Measurements from ENCODE around the gene GALNS.
A peak's percentile ranks its signal among the peaks of the same experiment; 100 is the strongest.

GALNS gene

GRCh38 chr16:88780142-88781062 lies 76.3 kb downstream of the GALNS start:
- Histone ChIP-seq H3K23ac (ENCODE audit: low read length in 2 of 2) (peak overlapping the region in 1 of 2 experiments; percentile 1), H2BK15ac (ENCODE audit: low read depth, poor library complexity, severe bottlenecking) (no peak overlapping the region), H3K36me3 (ENCODE audit: control insufficient read depth in 1 of 2, insufficient read depth in 2 of 2, low read depth in 1 of 2, low read length in 2 of 2) (peaks cover 0 to 8% of the 10 kb centered on the region in 2 experiments), H2AK5ac (ENCODE audit: low read length, severe bottlenecking) (peak overlapping the region; percentile 33), H3K27me3 (ENCODE audit: control insufficient read depth in 1 of 2, insufficient read depth in 1 of 2, low read length in 2 of 2) (no peaks in the 10 kb centered on the region), H2BK120ac (ENCODE audit: low read depth, low read length) (no peak overlapping the region), H3K4me3 (ENCODE audit: insufficient read depth in 1 of 2, low read depth in 1 of 2, low read length in 2 of 2) (peak overlapping the region in 1 of 2 experiments; percentile 55), H3K79me1 (replicated peaks; ENCODE audit: low read length, poor library complexity, severe bottlenecking) (peaks cover 4% of the 10 kb centered on the region), H3K4ac (ENCODE audit: low read depth in 1 of 2, low read length in 2 of 2) (peak overlapping the region; percentile 22 to 49), H3K18ac (ENCODE audit: low read depth in 1 of 2, low read length in 2 of 2) (peak overlapping the region; percentile 6 to 75), H3K14ac (ENCODE audit: low read length in 2 of 2) (peak overlapping the region in 1 of 2 experiments; percentile 80), H3K27ac (ENCODE audit: low read length, poor library complexity, severe bottlenecking) (no peak overlapping the region), H3K4me2 (ENCODE audit: low read length, poor library complexity, severe bottlenecking) (no peak overlapping the region), H3K4me1 (ENCODE audit: control insufficient read depth, insufficient read depth, low read depth, low read length) (peaks cover 78% of the 10 kb centered on the region), H3K9me3 (ENCODE audit: control insufficient read depth, low read length) (no peaks in the 10 kb centered on the region), H4K8ac (ENCODE audit: low read length) (peak overlapping the region; percentile 62), H2BK5ac (ENCODE audit: low read depth, low read length, poor library complexity, severe bottlenecking) (no peak overlapping the region), H2AFZ (ENCODE audit: low read depth, low read length) (no peak overlapping the region), H3K9ac (ENCODE audit: low read length) (peak overlapping the region; percentile 35), H2BK12ac (ENCODE audit: low read length in 2 of 2) (peak overlapping the region in 1 of 2 experiments; percentile 70), H4K91ac (ENCODE audit: low read length) (peak overlapping the region; percentile 89)
- no peak for DNase-seq
- WGBS, result 65% methylated on average over 7 of the region's 13 CpGs

GRCh38 chr16:88779406-88780141 lies 77.2 kb downstream of the GALNS start:
- H3K27ac ChIP-seq (ENCODE audit: low read length, poor library complexity, severe bottlenecking), result no peak overlapping the region
- no peak overlapping the region for H2BK5ac ChIP-seq (ENCODE audit: low read depth, low read length, poor library complexity, severe bottlenecking)
- WGBS, result 72% methylated on average over 33 of the region's 34 CpGs
- H3K4me1 ChIP-seq (ENCODE audit: control insufficient read depth, insufficient read depth, low read depth, low read length), result peaks cover 83% of the 10 kb centered on the region
- peaks cover 0 to 8% of the 10 kb centered on the region in 2 experiments for H3K36me3 ChIP-seq (ENCODE audit: control insufficient read depth in 1 of 2, insufficient read depth in 2 of 2, low read depth in 1 of 2, low read length in 2 of 2)
- no peak overlapping the region for H3K14ac ChIP-seq (ENCODE audit: low read length in 2 of 2)
- no peak overlapping the region for H3K4me2 ChIP-seq (ENCODE audit: low read length, poor library complexity, severe bottlenecking)
- H2BK12ac ChIP-seq (ENCODE audit: low read length in 2 of 2), result peak overlapping the region; percentile 44 to 76
- H4K91ac ChIP-seq (ENCODE audit: low read length), result peak overlapping the region; percentile 89
- H3K23ac ChIP-seq (ENCODE audit: low read length in 2 of 2), result peak overlapping the region in 1 of 2 experiments; percentile 1
- H3K9me3 ChIP-seq (ENCODE audit: control insufficient read depth, low read length), result no peaks in the 10 kb centered on the region
- H3K4me3 ChIP-seq (ENCODE audit: insufficient read depth in 1 of 2, low read depth in 1 of 2, low read length in 2 of 2), result peak overlapping the region in 1 of 2 experiments; percentile 55
- H3K27me3 ChIP-seq (ENCODE audit: control insufficient read depth in 1 of 2, insufficient read depth in 1 of 2, low read length in 2 of 2), result no peaks in the 10 kb centered on the region
- H2BK15ac ChIP-seq (ENCODE audit: low read depth, poor library complexity, severe bottlenecking), result peak overlapping the region; percentile 65
- no peak overlapping the region for H2AFZ ChIP-seq (ENCODE audit: low read depth, low read length)
- H4K8ac ChIP-seq (ENCODE audit: low read length), result peak overlapping the region; percentile 62
- H2BK120ac ChIP-seq (ENCODE audit: low read depth, low read length), result peak overlapping the region; percentile 58
- H3K4ac ChIP-seq (ENCODE audit: low read depth in 1 of 2, low read length in 2 of 2), result peak overlapping the region; percentile 52 to 56
- H2AK5ac ChIP-seq (ENCODE audit: low read length, severe bottlenecking), result peak overlapping the region; percentile 33
- H3K79me1 ChIP-seq (replicated peaks; ENCODE audit: low read length, poor library complexity, severe bottlenecking), result peaks cover 8% of the 10 kb centered on the region
- peak overlapping the region; percentile 35 for H3K9ac ChIP-seq (ENCODE audit: low read length)
- DNase-seq, result no peak
- peak overlapping the region; percentile 55 to 75 for H3K18ac ChIP-seq (ENCODE audit: low read depth in 1 of 2, low read length in 2 of 2)

GRCh38 chr16:88778541-88779065 lies 78.1 kb downstream of the GALNS start:
- Histone ChIP-seq H2AK5ac (ENCODE audit: low read length, severe bottlenecking) (peak overlapping the region; percentile 12), H4K91ac (ENCODE audit: low read length) (no peak overlapping the region), H2BK15ac (ENCODE audit: low read depth, poor library complexity, severe bottlenecking) (no peak overlapping the region), H3K18ac (ENCODE audit: low read depth in 1 of 2, low read length in 2 of 2) (no peak overlapping the region), H2BK5ac (ENCODE audit: low read depth, low read length, poor library complexity, severe bottlenecking) (no peak overlapping the region), H3K4me2 (ENCODE audit: low read length, poor library complexity, severe bottlenecking) (no peak overlapping the region), H2AFZ (ENCODE audit: low read depth, low read length) (no peak overlapping the region), H2BK120ac (ENCODE audit: low read depth, low read length) (no peak overlapping the region), H3K9me3 (ENCODE audit: control insufficient read depth, low read length) (no peaks in the 10 kb centered on the region), H3K36me3 (ENCODE audit: control insufficient read depth in 1 of 2, insufficient read depth in 2 of 2, low read depth in 1 of 2, low read length in 2 of 2) (peaks cover 0 to 11% of the 10 kb centered on the region in 2 experiments), H3K23ac (ENCODE audit: low read length in 2 of 2) (no peak overlapping the region), H3K27me3 (ENCODE audit: control insufficient read depth in 1 of 2, insufficient read depth in 1 of 2, low read length in 2 of 2) (no peaks in the 10 kb centered on the region), H4K8ac (ENCODE audit: low read length) (no peak overlapping the region), H3K4ac (ENCODE audit: low read depth in 1 of 2, low read length in 2 of 2) (no peak overlapping the region), H3K14ac (ENCODE audit: low read length in 2 of 2) (no peak overlapping the region), H3K4me3 (ENCODE audit: insufficient read depth in 1 of 2, low read depth in 1 of 2, low read length in 2 of 2) (no peak overlapping the region), H3K4me1 (ENCODE audit: control insufficient read depth, insufficient read depth, low read depth, low read length) (peaks cover 87% of the 10 kb centered on the region), H2BK12ac (ENCODE audit: low read length in 2 of 2) (peak overlapping the region in 1 of 2 experiments; percentile 68), H3K79me1 (replicated peaks; ENCODE audit: low read length, poor library complexity, severe bottlenecking) (peaks cover 13% of the 10 kb centered on the region), H3K9ac (ENCODE audit: low read length) (no peak overlapping the region), H3K27ac (ENCODE audit: low read length, poor library complexity, severe bottlenecking) (no peak overlapping the region)
- 92% methylated on average over 30 of the region's 30 CpGs for WGBS
- no peak for DNase-seq

DNA sequence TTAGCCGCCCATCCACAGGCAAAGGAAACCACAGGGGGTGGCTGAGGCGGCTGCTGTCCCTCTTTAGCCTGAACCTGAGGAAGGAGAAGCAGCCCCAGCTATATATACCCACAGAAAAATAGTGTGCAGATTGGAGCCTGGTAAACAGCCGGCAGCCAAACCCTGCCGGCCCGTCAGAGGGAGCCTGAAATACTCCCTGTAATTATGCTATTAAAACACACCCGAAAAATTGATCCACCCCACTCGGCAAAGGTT lies 78.5 kb downstream of the GALNS start:
- H2BK12ac ChIP-seq (ENCODE audit: low read length in 2 of 2), result no peak overlapping the region
- 88% methylated on average over 7 of the region's 7 CpGs for WGBS
- H4K8ac ChIP-seq (ENCODE audit: low read length), result no peak overlapping the region
- H3K79me1 ChIP-seq (replicated peaks; ENCODE audit: low read length, poor library complexity, severe bottlenecking), result peaks cover 13% of the 10 kb centered on the region
- no peak overlapping the region for H3K4ac ChIP-seq (ENCODE audit: low read depth in 1 of 2, low read length in 2 of 2)
- peaks cover 0 to 11% of the 10 kb centered on the region in 2 experiments for H3K36me3 ChIP-seq (ENCODE audit: control insufficient read depth in 1 of 2, insufficient read depth in 2 of 2, low read depth in 1 of 2, low read length in 2 of 2)
- no peak overlapping the region for H3K4me3 ChIP-seq (ENCODE audit: insufficient read depth in 1 of 2, low read depth in 1 of 2, low read length in 2 of 2)
- H3K4me2 ChIP-seq (ENCODE audit: low read length, poor library complexity, severe bottlenecking), result peak overlapping the region; percentile 30
- no peak overlapping the region for H4K91ac ChIP-seq (ENCODE audit: low read length)
- H3K4me1 ChIP-seq (ENCODE audit: control insufficient read depth, insufficient read depth, low read depth, low read length), result peaks cover 88% of the 10 kb centered on the region
- H3K9me3 ChIP-seq (ENCODE audit: control insufficient read depth, low read length), result no peaks in the 10 kb centered on the region
- DNase-seq, result no peak
- no peak overlapping the region for H3K9ac ChIP-seq (ENCODE audit: low read length)
- H3K14ac ChIP-seq (ENCODE audit: low read length in 2 of 2), result no peak overlapping the region
- H3K18ac ChIP-seq (ENCODE audit: low read depth in 1 of 2, low read length in 2 of 2), result no peak overlapping the region
- no peak overlapping the region for H3K27ac ChIP-seq (ENCODE audit: low read length, poor library complexity, severe bottlenecking)
- H3K23ac ChIP-seq (ENCODE audit: low read length in 2 of 2), result no peak overlapping the region
- no peak overlapping the region for H2BK5ac ChIP-seq (ENCODE audit: low read depth, low read length, poor library complexity, severe bottlenecking)
- H3K27me3 ChIP-seq (ENCODE audit: control insufficient read depth in 1 of 2, insufficient read depth in 1 of 2, low read length in 2 of 2), result no peaks in the 10 kb centered on the region
- H2BK15ac ChIP-seq (ENCODE audit: low read depth, poor library complexity, severe bottlenecking), result peak overlapping the region; percentile 68
- peak overlapping the region; percentile 31 for H2AK5ac ChIP-seq (ENCODE audit: low read length, severe bottlenecking)
- no peak overlapping the region for H2AFZ ChIP-seq (ENCODE audit: low read depth, low read length)
- H2BK120ac ChIP-seq (ENCODE audit: low read depth, low read length), result peak overlapping the region; percentile 42
